SHP77 (cell line): ENCODE results near the gene SYN1.
A peak's percentile ranks its signal among the peaks of the same experiment; 100 is the strongest.

Experiments used
- DNase-seq, 2 experiments: peaks; one replicate each; lab custom pipeline; 2025; lab: John Stamatoyannopoulos, UW

SYN1 gene

GRCh38 chrX:47523297-47523696, 96.4 kb downstream of the SYN1 start:
- peak; percentile 41 to 55 for DNase-seq
